Activated CD8-positive, alpha-beta memory T cell treated with anti-CD3 and anti-CD28 coated beads for 36 hours (primary cell): ENCODE data around the gene HSPBP1. TPM values are rescaled to one million over a fixed set of nuclear protein-coding genes. Genes with fewer than 3 reads are reported as not detected.

Experiments
- CTCF ChIA-PET: fragments of 350-600 bp; sonication (Branson Sonifier 250); formaldehyde crosslinking; loops from one replicate; lab custom pipeline; 2021; ENCODE audit warnings: antibody characterized with exemption; lab: Charles Lee
- POLR2A ChIA-PET: fragments of 350-600 bp; sonication (Branson Sonifier 250); formaldehyde crosslinking; loops from one replicate; lab custom pipeline; 2021; ENCODE audit warnings: antibody characterized with exemption; lab: Charles Lee
- total RNA-seq, 2 experiments: library from RNA; stranded (reverse); gene quantifications; one replicate each; pipeline ENCODE4 v1.2.3, GENCODE V29; 2021

HSPBP1 gene
- total RNA-seq, 2 experiments from 2014 or later = 74.4 to 79.6 TPM

GRCh38 chr19:55248704-55249103 lies 31.2 kb downstream of the HSPBP1 start:
- ChIA-PET POLR2A (no interaction called here), CTCF (no interaction called here)

DNA sequence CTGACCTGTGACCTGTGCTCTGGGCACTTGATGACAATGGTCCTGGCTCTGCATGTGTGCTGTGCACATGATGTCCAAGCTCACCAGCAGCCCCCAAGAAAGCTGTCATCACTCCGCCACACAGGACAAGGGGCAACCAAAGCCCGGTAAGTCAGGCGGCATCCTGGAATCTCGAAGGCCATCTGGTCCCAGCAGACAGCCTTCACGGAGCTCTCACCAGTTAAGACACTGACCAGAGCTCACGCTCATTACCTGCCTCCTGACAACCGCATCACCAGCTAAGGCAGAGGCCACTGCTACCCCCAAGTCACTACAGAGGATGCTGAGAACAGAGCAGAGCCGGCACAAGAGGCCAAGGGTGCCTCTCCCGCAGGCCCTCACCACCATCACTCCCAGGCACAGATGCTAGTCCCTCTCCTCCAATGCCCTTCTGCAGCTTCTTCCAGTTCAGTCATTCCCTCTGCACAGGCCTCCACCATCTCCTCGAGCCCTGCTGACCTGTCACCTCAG lies 31.7 kb downstream of the HSPBP1 start:
- CTCF ChIA-PET = no interaction called here
- POLR2A ChIA-PET = no interaction called here

DNA sequence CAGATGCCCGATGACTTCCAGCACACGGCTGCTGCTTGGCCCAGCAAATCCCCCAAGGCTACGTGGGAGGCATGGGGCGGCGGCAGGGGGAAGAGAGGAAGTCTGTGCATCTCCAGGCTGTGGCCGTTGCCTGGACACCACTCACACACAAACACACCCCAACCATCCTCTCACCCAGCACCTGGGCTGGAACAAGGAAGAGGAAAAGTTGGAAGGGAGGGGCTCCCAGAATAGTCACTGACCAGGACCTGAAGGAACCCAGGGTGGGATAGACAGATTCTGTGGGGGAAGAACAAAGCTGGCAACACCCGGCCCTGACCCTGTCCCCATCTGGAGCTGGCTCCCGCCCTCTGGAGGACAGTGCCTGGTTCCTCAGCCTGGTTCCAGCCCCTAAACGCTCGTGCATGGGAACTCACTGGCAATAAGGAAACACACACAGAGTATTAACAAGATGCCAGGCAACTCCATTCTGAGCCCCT lies 32.2 kb downstream of the HSPBP1 start:
- ChIA-PET CTCF (no interaction called here), POLR2A (no interaction called here)

GRCh38 chr19:55246462-55247451 lies 33.2 kb downstream of the HSPBP1 start:
- CTCF ChIA-PET = interaction anchor here (0.6 kb wide), 1 partner anchor 36 kb away, joined by 5 read pairs; no protein-coding TSS in a partner anchor
- POLR2A ChIA-PET = no interaction called here

- POLR2A ChIA-PET = interaction anchor here (0.7 kb wide), 1 partner anchor 31 kb away, joined by 3 read pairs; no protein-coding TSS in a partner anchor
- CTCF ChIA-PET = no interaction called here
These were observed 34.5 kb downstream of the HSPBP1 start for GRCh38 chr19:55245236-55245904.

GRCh38 chr19:55244004-55244680 lies 35.8 kb downstream of the HSPBP1 start:
- ChIA-PET POLR2A (no interaction called here), CTCF (no interaction called here)

DNA sequence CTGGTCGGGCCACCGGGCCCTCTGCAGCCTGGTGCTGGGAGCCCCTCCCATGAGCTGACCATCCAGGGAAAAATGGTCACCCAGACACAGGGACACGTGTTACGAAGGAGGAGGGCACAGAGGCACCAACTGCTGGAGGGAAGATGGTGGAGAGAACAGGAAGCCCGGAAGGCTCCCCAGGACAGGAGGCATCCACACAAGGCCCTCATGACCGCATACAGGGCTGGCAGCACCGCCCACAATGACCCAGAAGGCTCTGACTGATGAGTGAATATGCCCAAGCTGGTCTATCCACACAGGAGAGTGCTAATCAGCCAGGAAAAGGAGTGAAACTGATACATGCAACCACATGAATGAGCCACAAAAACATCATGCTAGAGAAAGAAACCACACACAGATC lies 37.4 kb downstream of the HSPBP1 start:
- POLR2A ChIA-PET = no interaction called here
- CTCF ChIA-PET = no interaction called here

DNA sequence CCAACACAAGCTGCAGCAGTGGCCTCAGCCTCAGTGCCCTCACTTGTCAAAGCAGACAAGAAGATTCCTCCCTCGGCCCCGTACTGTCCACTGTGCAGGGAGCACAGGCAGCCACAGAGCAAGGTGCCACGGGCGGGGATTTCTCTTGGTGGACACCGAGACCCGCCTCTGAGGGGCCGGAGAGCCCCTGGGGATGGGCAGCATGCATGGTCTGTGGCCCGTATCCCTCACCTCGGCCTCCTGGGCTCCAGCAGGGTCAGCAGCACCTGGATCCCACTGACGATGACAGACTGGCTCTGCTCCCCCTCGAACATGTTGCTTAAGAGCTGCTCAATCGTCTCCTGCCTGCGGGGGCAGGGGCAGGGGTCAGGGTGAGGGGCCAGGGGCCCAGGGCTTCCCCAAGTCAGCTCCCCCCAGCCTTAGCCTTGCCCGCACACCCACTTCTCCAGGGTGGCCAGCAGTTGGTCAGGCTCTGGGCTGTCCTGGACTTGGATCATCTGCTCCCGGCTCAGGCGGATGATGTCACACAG lies 37.9 kb downstream of the HSPBP1 start:
- POLR2A ChIA-PET = no interaction called here
- CTCF ChIA-PET = no interaction called here

DNA sequence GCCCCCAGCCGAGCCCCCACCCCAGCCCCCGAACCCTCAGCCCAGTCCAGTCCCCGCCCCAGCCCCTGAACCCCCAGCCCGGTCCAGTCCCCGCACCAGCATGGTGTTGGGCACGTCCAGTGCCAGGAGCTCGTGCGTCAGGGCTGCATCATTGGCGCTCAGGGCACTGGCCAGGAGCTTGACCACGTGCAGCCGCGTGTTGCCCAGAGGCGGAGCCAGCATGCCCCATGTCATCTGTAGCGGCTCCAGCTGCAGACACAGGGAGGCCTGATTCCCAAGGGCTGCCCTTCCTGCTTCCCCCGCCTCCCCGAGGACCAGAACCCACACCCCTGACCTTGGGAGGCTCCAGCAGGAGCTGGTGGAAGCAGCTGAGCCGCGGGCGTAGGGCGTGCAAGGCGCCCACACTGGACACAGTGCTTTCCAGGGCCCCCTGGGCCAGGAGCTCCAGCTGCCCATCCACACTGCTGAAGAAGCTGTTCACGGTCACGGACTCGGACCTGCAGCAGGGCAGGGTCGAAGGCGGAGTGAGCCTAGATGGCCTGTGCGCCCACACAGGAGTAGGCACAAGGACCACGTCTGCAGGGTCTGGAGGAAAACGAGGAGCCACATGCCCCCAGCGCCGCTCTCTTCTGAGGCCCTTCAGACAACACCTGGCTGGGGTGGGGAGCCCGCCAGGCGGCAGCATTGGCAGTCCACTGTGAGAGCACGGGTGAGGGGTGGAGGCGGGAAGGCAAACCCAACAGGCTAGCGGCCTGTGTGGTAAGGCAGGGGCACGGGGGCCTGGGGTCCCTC lies 38.6 kb downstream of the HSPBP1 start:
- ChIA-PET CTCF (no interaction called here), POLR2A (interaction anchor here (0.6 kb wide), 1 partner anchor 867 kb away, joined by 3 read pairs; no protein-coding TSS in a partner anchor)

GRCh38 chr19:55240713-55241020 lies 39.2 kb downstream of the HSPBP1 start:
- ChIA-PET CTCF (no interaction called here), POLR2A (interaction anchor here (0.6 kb wide), 1 partner anchor 868 kb away, joined by 3 read pairs; no protein-coding TSS in a partner anchor)

GRCh38 chr19:55239004-55239403 lies 40.9 kb downstream of the HSPBP1 start:
- ChIA-PET POLR2A (no interaction called here), CTCF (no interaction called here)

GRCh38 chr19:55238030-55238429 lies 41.9 kb downstream of the HSPBP1 start:
- POLR2A ChIA-PET = no interaction called here
- CTCF ChIA-PET = no interaction called here

DNA sequence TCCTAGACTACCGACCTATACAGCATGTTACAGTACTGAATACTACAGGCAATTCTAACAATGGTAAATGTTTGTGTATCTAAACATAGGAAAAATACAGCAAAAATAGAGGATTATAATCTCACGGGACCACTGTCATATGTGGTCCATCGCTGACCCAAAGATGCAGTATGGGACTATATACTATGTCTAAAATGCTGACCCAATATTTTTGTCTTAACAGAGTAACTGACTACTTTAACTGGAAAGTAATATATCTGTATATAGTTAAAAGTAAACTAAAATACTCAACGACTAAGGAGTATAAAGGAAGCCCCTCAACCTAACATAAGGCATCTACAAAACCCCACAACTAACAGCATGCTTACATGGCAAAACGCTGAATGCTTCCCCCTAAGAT lies 46.9 kb downstream of the HSPBP1 start:
- ChIA-PET POLR2A (no interaction called here), CTCF (no interaction called here)

GRCh38 chr19:55232286-55232602 lies 47.7 kb downstream of the HSPBP1 start:
- ChIA-PET POLR2A (no interaction called here), CTCF (no interaction called here)

DNA sequence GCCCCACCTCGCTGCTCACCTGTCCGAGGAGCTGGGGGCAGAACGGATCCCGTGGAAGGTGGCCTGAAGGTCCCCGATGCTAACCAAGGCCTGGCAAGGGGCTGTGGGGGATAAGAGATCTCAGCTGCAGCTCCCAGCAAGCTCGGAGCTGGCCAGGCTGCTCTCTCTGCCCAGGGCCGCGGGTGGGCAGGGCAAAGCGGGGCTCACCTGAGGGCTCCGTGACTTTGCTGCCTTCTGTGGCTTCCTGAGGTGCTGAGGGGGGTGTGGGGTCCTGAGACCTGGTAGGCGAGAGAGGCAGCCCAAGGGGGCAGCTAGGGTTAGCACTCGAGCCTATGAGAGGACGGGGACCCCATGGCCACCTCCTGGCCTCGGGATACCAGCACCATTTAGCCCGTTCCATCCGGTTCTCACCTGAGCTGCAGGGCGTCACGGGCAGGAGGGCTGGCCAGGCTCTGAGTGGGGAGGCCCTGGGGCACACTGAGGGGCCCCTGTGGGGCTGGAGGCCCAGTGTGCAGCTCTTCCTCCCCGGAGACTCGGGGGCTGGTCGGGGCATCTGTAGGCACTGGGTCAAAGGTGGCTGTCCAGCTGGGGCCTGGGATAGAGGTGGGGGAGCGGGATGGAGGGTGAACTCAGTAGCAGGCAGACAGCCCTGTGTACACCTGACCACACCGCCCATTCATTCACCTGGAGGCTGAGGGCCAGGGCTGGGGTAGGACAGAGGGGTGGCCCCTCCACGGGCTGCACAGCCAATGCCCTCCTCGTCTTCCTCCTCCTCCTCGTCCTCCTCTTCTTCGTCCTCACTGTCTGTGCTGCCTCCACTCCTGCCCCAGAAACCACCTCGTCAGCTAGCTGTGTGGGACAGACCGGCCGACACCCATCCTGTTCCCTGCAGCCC lies 48.3 kb downstream of the HSPBP1 start:
- POLR2A ChIA-PET = no interaction called here
- CTCF ChIA-PET = no interaction called here

DNA sequence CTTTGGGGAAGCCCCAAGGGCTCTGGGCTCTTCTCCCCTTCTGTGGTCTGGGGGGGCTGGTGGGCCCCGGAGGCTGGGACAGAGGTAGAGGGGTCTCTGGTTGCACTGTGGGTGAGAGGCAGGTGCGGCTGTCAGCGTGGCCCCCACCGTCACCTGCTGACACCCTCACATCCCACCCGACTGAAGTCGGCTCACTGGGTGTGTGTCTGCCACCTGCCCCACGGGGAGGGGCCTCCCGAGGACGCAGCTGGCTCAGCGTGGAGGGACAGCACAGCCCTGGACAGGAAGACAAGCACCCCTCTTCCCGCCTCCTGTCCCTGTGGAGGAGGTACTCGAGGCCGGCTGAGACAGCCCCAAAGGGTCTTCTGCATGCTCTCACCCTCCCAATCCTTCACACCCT lies 49.1 kb downstream of the HSPBP1 start:
- CTCF ChIA-PET = no interaction called here
- POLR2A ChIA-PET = no interaction called here

GRCh38 chr19:55230329-55230728 lies 49.6 kb downstream of the HSPBP1 start:
- ChIA-PET POLR2A (no interaction called here), CTCF (no interaction called here)

- ChIA-PET CTCF (no interaction called here), POLR2A (no interaction called here)
These were observed 50.1 kb downstream of the HSPBP1 start for GRCh38 chr19:55229789-55230182.
